HEK293T (cell line): Measurements from ENCODE around the gene PPP1R9B.

Source experiments
- CTCF ChIA-PET: fragments of 350-600 bp; formaldehyde crosslinking; extraction: SDS; loops from one replicate; lab custom pipeline; 2021; ENCODE audit warnings: antibody characterized with exemption, inconsistent platforms; lab: Yijun Ruan, JAX
- POLR2A ChIA-PET: fragments of 350-600 bp; formaldehyde crosslinking; extraction: SDS; loops from one replicate; lab custom pipeline; 2020; ENCODE audit warnings: antibody characterized with exemption, inconsistent platforms; lab: Yijun Ruan, JAX
- DNase-seq: peaks from one replicate; pipeline ENCODE4 v3.0.0; 2012; ENCODE audit warnings: mixed read lengths; ENCODE audit errors: extremely low spot score
- ARNT ChIP-seq: fragments of 450-650 bp; IDR thresholded peaks from 2 replicates; pipeline ENCODE4 v1.6.1; 2017; ENCODE audit warnings: mild to moderate bottlenecking
- BHLHE40 ChIP-seq: fragments of 450-650 bp; IDR thresholded peaks from 2 replicates; pipeline ENCODE4 v1.6.1; 2016; ENCODE audit warnings: mild to moderate bottlenecking, moderate library complexity, borderline replicate concordance
- CTBP1 ChIP-seq: fragments of 450-650 bp; IDR thresholded peaks from 2 replicates; pipeline ENCODE4 v1.6.1; 2016; ENCODE audit warnings: borderline replicate concordance
- ELF4 ChIP-seq: fragments of 450-650 bp; IDR thresholded peaks from 2 replicates; pipeline ENCODE4 v1.6.1; 2017; ENCODE audit warnings: antibody characterized with exemption
- FOXA1 ChIP-seq: fragments of 450-650 bp; IDR thresholded peaks from 2 replicates; pipeline ENCODE4 v1.6.1; 2016; ENCODE audit warnings: mild to moderate bottlenecking
- FOXK2 ChIP-seq: fragments of 450-650 bp; IDR thresholded peaks from 2 replicates; pipeline ENCODE4 v1.6.1; 2016; ENCODE audit warnings: mild to moderate bottlenecking
- FOXM1 ChIP-seq: fragments of 450-650 bp; IDR thresholded peaks from 2 replicates; pipeline ENCODE4 v1.6.1; 2017; ENCODE audit warnings: mild to moderate bottlenecking, borderline replicate concordance
- HDGF ChIP-seq: fragments of 450-650 bp; IDR thresholded peaks from 2 replicates; pipeline ENCODE4 v1.6.1; 2017; ENCODE audit warnings: antibody characterized with exemption, borderline replicate concordance
- L3MBTL2 ChIP-seq: fragments of 450-650 bp; conservative IDR thresholded peaks from 2 replicates; pipeline ENCODE4 v1.6.1; 2016; ENCODE audit warnings: mild to moderate bottlenecking
- LEF1 ChIP-seq: fragments of 450-650 bp; IDR thresholded peaks from 2 replicates; pipeline ENCODE4 v1.6.1; 2017; ENCODE audit warnings: mild to moderate bottlenecking, borderline replicate concordance
- NFRKB ChIP-seq: fragments of 450-650 bp; IDR thresholded peaks from 2 replicates; pipeline ENCODE4 v1.6.1; 2016; ENCODE audit warnings: mild to moderate bottlenecking, moderate library complexity
- SP1 ChIP-seq: fragments of 450-650 bp; IDR thresholded peaks from 2 replicates; pipeline ENCODE4 v1.6.1; 2017
- SUZ12 ChIP-seq: fragments of 450-650 bp; IDR thresholded peaks from 2 replicates; pipeline ENCODE4 v1.6.1; 2016; ENCODE audit warnings: mild to moderate bottlenecking
- TARDBP ChIP-seq: fragments of 450-650 bp; IDR thresholded peaks from 2 replicates; pipeline ENCODE4 v1.6.1; 2016
- ZNF384 ChIP-seq: fragments of 450-650 bp; IDR thresholded peaks from 2 replicates; pipeline ENCODE4 v1.6.1; 2016
- TF ChIP-seq, protein P1 (sequence below): fragments of 450-650 bp; IDR thresholded peaks from 2 replicates; pipeline ENCODE4 v1.6.1; 2016

Gene PPP1R9B

DNA sequence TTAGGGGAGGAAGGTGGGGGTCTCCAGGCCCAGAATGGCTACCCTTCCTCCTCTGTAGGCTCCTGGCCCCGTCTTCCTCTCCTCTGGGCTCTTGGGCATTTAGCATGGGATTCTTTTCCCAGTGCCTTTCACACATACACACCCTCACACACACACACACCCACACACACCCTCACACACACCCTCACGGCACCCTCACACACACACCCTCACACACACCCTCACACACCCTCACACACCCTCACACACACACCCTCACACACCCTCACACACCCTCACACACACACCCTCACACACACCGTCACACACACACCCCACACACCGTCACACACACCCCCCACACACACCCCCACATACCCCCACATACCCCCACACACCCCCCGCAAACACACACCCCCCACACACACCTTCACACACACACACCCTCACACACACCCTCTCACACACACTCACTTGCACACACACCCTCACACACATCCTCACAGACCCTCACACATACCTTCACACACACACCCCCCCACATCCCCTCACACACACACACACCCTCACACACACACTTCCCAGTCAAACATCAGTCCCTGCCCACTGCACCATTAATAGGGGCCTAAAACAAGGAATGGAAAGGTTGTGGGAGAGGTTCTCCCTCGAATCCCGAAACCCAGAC, 16.2 kb upstream of the PPP1R9B start:
- POLR2A ChIA-PET, result interaction anchor here (2.2 kb wide), 1 partner anchor 15 kb away, joined by 13 read pairs; no protein-coding TSS in a partner anchor

DNA sequence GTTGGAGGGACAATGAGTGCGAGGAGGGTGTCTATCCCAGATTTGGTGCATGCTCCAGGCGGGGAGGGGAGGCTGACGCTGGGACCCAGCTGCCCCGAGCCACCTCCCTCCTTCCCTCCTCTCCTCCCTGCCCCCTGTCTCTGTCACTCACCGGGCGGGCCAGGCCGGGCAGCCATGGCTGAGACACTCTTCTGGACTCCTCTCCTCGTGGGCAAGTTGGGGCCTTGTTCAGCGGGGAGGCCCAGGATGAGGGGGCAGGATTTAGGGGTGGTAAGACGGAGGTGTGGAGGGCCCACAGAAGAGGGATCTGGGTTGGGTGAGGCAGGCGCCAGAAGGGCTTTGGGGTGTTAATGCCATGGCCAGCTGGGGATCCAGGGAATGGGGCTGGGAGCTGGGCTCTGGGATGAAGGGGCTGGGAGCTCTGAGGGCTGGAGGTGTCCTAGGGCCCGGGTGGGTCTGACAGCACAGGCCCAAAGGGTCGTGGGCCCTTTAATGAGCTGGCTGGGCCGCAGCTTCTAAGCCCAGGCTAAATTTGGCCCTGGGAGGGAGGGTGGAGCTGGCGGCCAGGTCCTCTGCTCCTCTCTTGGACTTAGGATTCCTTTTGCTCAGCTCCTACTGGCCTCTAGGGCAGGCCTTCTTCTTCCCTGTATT, 15.5 kb upstream of the PPP1R9B start, which contains the start of gene SGCA:
Gene SGCA (plus strand): TSS at position 139 of the 651 bp plus-strand sequence. CDS start 36 bp downstream, at position 175.
- TF ChIP-seq ZNF384, result no peak
- TF ChIP-seq SP1, result no peak
- no peak for TF ChIP-seq TARDBP
- no peak for TF ChIP-seq ELF4
- TF ChIP-seq BHLHE40, result no peak
- TF ChIP-seq HDGF, result no peak
- TF ChIP-seq L3MBTL2, result no peak
- CTCF ChIA-PET, result interaction anchor here (0.6 to 1.3 kb wide), 4 partner anchors 12 to 131 kb away, joined by 3 to 4 read pairs (median 4); no protein-coding TSS in a partner anchor
- no peak for DNase-seq

More for the DNA sequence above, 16.2 kb upstream of the PPP1R9B start:
- CTCF ChIA-PET, result interaction anchor here (0.6 to 1.3 kb wide), 4 partner anchors 11 to 130 kb away, joined by 3 to 4 read pairs (median 4); no protein-coding TSS in a partner anchor
- no peak for DNase-seq
- no peak for TF ChIP-seq LEF1
- TF ChIP-seq TARDBP, result no peak
- TF ChIP-seq CTBP1, result no peak
- TF ChIP-seq NFRKB, result no peak
- no peak for TF ChIP-seq L3MBTL2
- no peak for TF ChIP-seq ZNF384
- TF ChIP-seq FOXA1, result no peak

DNA sequence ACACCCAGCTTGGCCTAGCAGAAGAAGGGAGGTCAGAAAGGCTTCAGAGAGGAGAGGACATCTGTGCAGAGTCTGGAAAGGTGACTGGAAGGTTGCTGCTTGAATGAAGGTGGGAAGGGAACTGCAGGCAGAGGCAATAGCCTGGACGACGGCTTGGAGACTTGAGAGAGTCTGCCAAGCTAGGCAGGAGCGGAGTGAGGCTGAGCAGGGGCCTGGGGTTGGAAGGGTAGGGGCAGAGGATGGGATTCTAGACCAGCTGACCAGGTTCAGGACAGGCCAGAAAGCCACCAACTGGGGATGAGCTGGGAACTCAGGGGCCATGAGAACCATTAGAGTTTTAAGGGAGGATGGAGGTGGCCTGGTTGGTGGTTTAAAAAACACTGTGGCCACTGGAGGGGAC, 15.0 kb upstream of the PPP1R9B start:
- ChIA-PET CTCF (interaction anchor here (1.3 kb wide), 1 partner anchor 12 kb away, joined by 4 read pairs; no protein-coding TSS in a partner anchor), POLR2A (interaction anchor here (1.5 to 2.2 kb wide), 2 partner anchors 13 kb away, joined by 7 to 13 read pairs; no protein-coding TSS in a partner anchor)
- DNase-seq, result no peak
- TF ChIP-seq HDGF (no peak), CTBP1 (no peak), ELF4 (no peak), ARNT (no peak), LEF1 (no peak), L3MBTL2 (no peak), SUZ12 (no peak), ZNF384 (no peak), FOXA1 (no peak), FOXK2 (no peak), SP1 (no peak)

More for the DNA sequence above, 15.5 kb upstream of the PPP1R9B start, which contains the start of gene SGCA:
- POLR2A ChIA-PET, result interaction anchor here (1.5 to 2.2 kb wide), 2 partner anchors 12 to 14 kb away, joined by 7 to 13 read pairs; no protein-coding TSS in a partner anchor

DNA sequence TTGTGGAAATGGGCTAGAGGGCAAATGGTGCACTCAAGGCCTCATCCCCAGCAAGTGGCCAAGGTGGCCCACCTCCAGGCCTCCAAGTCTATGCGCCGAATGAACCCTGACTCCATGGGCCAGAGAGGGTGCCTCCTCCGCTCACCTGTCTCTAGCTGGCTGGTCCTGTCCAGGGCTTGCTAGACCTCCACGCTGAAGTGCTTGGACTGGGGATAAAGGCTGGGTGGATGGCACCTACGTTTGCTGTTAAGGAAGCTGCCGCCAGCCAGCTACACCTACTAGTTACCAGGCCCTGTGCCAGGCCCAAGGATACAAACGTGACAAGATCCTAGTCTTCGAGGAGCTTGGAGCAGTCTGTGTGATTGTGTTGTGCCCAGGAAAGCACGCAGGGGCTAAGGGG, 14.6 kb upstream of the PPP1R9B start:
- TF ChIP-seq TARDBP (no peak), HDGF (no peak), NFRKB (no peak), SP1 (no peak), ELF4 (no peak), ZNF384 (no peak), L3MBTL2 (no peak), FOXK2 (no peak), FOXA1 (no peak), BHLHE40 (no peak), LEF1 (no peak), CTBP1 (no peak), ARNT (no peak), SUZ12 (no peak), FOXM1 (no peak)
- TF ChIP-seq, protein P1, sequence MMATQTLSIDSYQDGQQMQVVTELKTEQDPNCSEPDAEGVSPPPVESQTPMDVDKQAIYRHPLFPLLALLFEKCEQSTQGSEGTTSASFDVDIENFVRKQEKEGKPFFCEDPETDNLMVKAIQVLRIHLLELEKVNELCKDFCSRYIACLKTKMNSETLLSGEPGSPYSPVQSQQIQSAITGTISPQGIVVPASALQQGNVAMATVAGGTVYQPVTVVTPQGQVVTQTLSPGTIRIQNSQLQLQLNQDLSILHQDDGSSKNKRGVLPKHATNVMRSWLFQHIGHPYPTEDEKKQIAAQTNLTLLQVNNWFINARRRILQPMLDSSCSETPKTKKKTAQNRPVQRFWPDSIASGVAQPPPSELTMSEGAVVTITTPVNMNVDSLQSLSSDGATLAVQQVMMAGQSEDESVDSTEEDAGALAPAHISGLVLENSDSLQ, result no peak
- POLR2A ChIA-PET, result interaction anchor here (1.5 to 2.2 kb wide), 2 partner anchors 13 kb away, joined by 7 to 13 read pairs; no protein-coding TSS in a partner anchor
- CTCF ChIA-PET, result no interaction called here

DNA sequence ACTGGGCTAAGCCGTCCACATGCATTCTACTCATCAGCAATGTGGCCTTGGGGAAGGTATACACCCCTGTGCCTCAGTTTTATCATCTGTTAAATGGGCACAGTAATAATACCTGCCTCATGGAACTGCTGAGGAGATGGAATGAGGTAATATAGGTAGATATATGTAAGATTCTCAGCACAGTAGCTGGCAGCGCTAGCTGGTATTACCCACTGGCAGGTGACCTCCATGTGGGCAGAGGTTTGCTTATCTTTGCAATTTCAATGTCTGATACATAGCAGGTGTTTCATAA, 14.2 kb upstream of the PPP1R9B start:
- TF ChIP-seq, protein P1, result no peak
- TF ChIP-seq L3MBTL2, result no peak
- no peak for TF ChIP-seq TARDBP
- TF ChIP-seq LEF1, result no peak
- TF ChIP-seq SP1, result no peak
- no peak for TF ChIP-seq ZNF384
- TF ChIP-seq FOXK2, result no peak
- TF ChIP-seq HDGF, result no peak
- no peak for TF ChIP-seq ARNT
- no peak for TF ChIP-seq BHLHE40
- no peak for TF ChIP-seq SUZ12
- TF ChIP-seq NFRKB, result no peak
- no peak for TF ChIP-seq ELF4
- TF ChIP-seq FOXM1, result no peak
- no peak for TF ChIP-seq CTBP1
- no peak for TF ChIP-seq FOXA1
- ChIA-PET POLR2A (interaction anchor here (1.5 kb wide), 1 partner anchor 14 kb away, joined by 7 read pairs; no protein-coding TSS in a partner anchor), CTCF (no interaction called here)
- no peak for DNase-seq

More for the DNA sequence above, 14.6 kb upstream of the PPP1R9B start:
- DNase-seq, result no peak
